HCT116 (cell line): ENCODE measurements around the gene VMAC. TPM values are rescaled to one million over a fixed set of nuclear protein-coding genes. Genes with fewer than 3 reads are reported as not detected.

Experiments
- ATAC-seq: fragments of 200-7000 bp; cut with Tn5 transposase; 2 replicates; pipeline ENCODE4 v1.9.1; 2020; ENCODE audit warnings: mild to moderate bottlenecking, moderate library complexity
- BruUV-seq: library from RNA; stranded (reverse); fragments of 400-500 nt; replicated peaks from 2 replicates; lab custom pipeline; 2021; lab: Mats Ljungman, UMichigan
- CTCF ChIA-PET: fragments of 300-600 bp; sonication (Branson Sonifier 250); formaldehyde crosslinking; loops from one replicate; lab custom pipeline; 2021; ENCODE audit warnings: antibody characterized with exemption; lab: Charles Lee
- POLR2A ChIA-PET: fragments of 300-600, 350-600 bp; sonication (Branson Sonifier 250); formaldehyde crosslinking; loops from one replicate; lab custom pipeline; 2021; ENCODE audit warnings: antibody characterized with exemption; lab: Charles Lee
- RAD21 ChIA-PET, 2 experiments: fragments of 300-600 bp; sonication (Branson Sonifier 250); formaldehyde crosslinking; loops; one replicate each; lab custom pipeline; 2023; ENCODE audit warnings: low total read pairs in 2 of 2; ENCODE audit not compliant: uncharacterized antibody in 2 of 2, unreplicated experiment in 2 of 2, low non-redundant PET in 1 of 2; lab: Charles Lee
- DNase-seq: peaks from one replicate; pipeline ENCODE4 v3.0.0-alpha.2; 2010; ENCODE audit warnings: low read depth, low spot score
- H2AFZ ChIP-seq: fragments of 200-600 bp; shearing (Covaris generic), sonication (generic); 2 replicates; pipeline ENCODE4 v1.6.1; 2017; ENCODE audit warnings: low read depth, mixed run types, mixed read lengths, antibody characterized with exemption, low read length; ENCODE audit not compliant: poor library complexity, severe bottlenecking
- H3K27ac ChIP-seq: 2 replicates; pipeline ENCODE4 v1.5.1; 2012; ENCODE audit warnings: low read depth, low read length
- H3K27me3 ChIP-seq: fragments of 200-600 bp; sonication (generic); 2 replicates; pipeline ENCODE4 v1.6.1; 2016; ENCODE audit warnings: mixed run types, low read length, mixed read lengths; ENCODE audit not compliant: insufficient read depth
- H3K36me3 ChIP-seq, 2 experiments: fragments of 200-500 bp in 1 of 2; fragments of 200-600 bp in 1 of 2; sonication (Bioruptor generic) in 1 of 2; sonication (generic) in 1 of 2; 2 replicates each; pipeline versions ENCODE4 v1.5.1 to v1.6.1; 2014 to 2016; ENCODE audit warnings: low read length in 2 of 2, inconsistent platforms in 1 of 2, mixed read lengths in 1 of 2, mixed run types in 1 of 2; ENCODE audit not compliant: insufficient read depth in 2 of 2, control insufficient read depth in 1 of 2
- H3K4me1 ChIP-seq, 2 experiments: fragments of 200-600 bp in 1 of 2; sonication (generic) in 1 of 2; 2 replicates each; pipeline versions ENCODE4 v1.5.1 to v1.6.1; 2012 to 2017; ENCODE audit warnings: low read length in 2 of 2, inconsistent platforms in 1 of 2, mild to moderate bottlenecking in 1 of 2, mixed read lengths in 1 of 2, mixed run types in 1 of 2, moderate library complexity in 1 of 2; ENCODE audit not compliant: insufficient read depth in 2 of 2, control insufficient read depth in 1 of 2
- H3K4me2 ChIP-seq: fragments of 200-600 bp; sonication (generic); 2 replicates; pipeline ENCODE4 v1.6.1; 2017; ENCODE audit warnings: mixed run types, low read length, mixed read lengths
- H3K4me3 ChIP-seq, 2 experiments: fragments of 200-600 bp in 1 of 2; sonication (generic) in 1 of 2; replicated peaks in 1 of 2; 2 replicates each; pipeline ENCODE4 v1.5.1; 2011 to 2016; ENCODE audit warnings: low read length in 2 of 2, control low read depth in 1 of 2, low read depth in 1 of 2, mild to moderate bottlenecking in 1 of 2, mixed read lengths in 1 of 2, mixed run types in 1 of 2
- H3K79me2 ChIP-seq: fragments of 200-600 bp; sonication (generic); 2 replicates; pipeline ENCODE4 v1.6.1; 2017; ENCODE audit warnings: mild to moderate bottlenecking, mixed run types, low read length, moderate library complexity, mixed read lengths; ENCODE audit not compliant: insufficient read depth
- H3K9ac ChIP-seq: fragments of 200-600 bp; sonication (generic); 2 replicates; pipeline ENCODE4 v1.6.1; 2016; ENCODE audit warnings: low read length, mixed read lengths
- H3K9me2 ChIP-seq: fragments of 200-600 bp; sonication (generic), shearing (Covaris generic); 2 replicates; pipeline ENCODE4 v1.6.1; 2017; ENCODE audit warnings: mixed run types, mild to moderate bottlenecking, moderate library complexity; ENCODE audit not compliant: insufficient read depth
- H3K9me3 ChIP-seq, 2 experiments: fragments of 200-500 bp in 1 of 2; fragments of 200-600 bp in 1 of 2; sonication (Bioruptor generic) in 1 of 2; sonication (generic) in 1 of 2; 2 replicates each; pipeline ENCODE4 v1.6.1; 2014 to 2017; ENCODE audit warnings: low read length in 2 of 2, mixed read lengths in 2 of 2, inconsistent platforms in 1 of 2, low read depth in 1 of 2, mild to moderate bottlenecking in 1 of 2, mixed run types in 1 of 2, moderate library complexity in 1 of 2; ENCODE audit not compliant: control insufficient read depth in 1 of 2, insufficient read depth in 1 of 2
- H4K20me1 ChIP-seq: fragments of 200-600 bp; sonication (generic), shearing (Covaris generic); 2 replicates; pipeline ENCODE4 v1.6.1; 2017; ENCODE audit warnings: mixed run types, mild to moderate bottlenecking, moderate library complexity; ENCODE audit not compliant: insufficient read depth
- CBX3 ChIP-seq: IDR thresholded peaks from 2 replicates; pipeline ENCODE4 v1.6.1; 2012; ENCODE audit warnings: low read depth
- CEBPB ChIP-seq: IDR thresholded peaks from 2 replicates; pipeline ENCODE4 v1.6.1; 2012; ENCODE audit warnings: low read depth
- CTCF ChIP-seq, 3 experiments: fragments of 200-600 bp in 1 of 3; sonication (generic) in 1 of 3; IDR thresholded peaks in 2 of 3; conservative IDR thresholded peaks in 1 of 3; 2 replicates each; pipeline ENCODE4 v1.5.1; 2012 to 2017; ENCODE audit warnings: low read depth in 2 of 3, low read length in 2 of 3, antibody characterized with exemption in 1 of 3, borderline replicate concordance in 1 of 3, control low read depth in 1 of 3, mild to moderate bottlenecking in 1 of 3, mixed read lengths in 1 of 3, mixed run types in 1 of 3, moderate library complexity in 1 of 3; ENCODE audit not compliant: insufficient read depth in 1 of 3
- EGR1 ChIP-seq: IDR thresholded peaks from 2 replicates; pipeline ENCODE4 v1.6.1; 2012; ENCODE audit warnings: low read depth
- ELF1 ChIP-seq: IDR thresholded peaks from 2 replicates; pipeline ENCODE4 v1.6.1; 2012; ENCODE audit warnings: low read depth, borderline replicate concordance
- EZH2 ChIP-seq: fragments of 200-600 bp; sonication (generic); IDR thresholded peaks from 2 replicates; pipeline ENCODE4 v1.6.1; 2017; ENCODE audit warnings: antibody characterized with exemption, mixed run types
- EZH2phosphoT487 ChIP-seq: fragments of 200-600 bp; IDR thresholded peaks from 2 replicates; pipeline ENCODE4 v1.6.1; 2018; ENCODE audit warnings: antibody characterized with exemption, borderline replicate concordance
- FOSL1 ChIP-seq: IDR thresholded peaks from 2 replicates; pipeline ENCODE4 v1.6.1; 2012; ENCODE audit warnings: low read depth
- JUND ChIP-seq: IDR thresholded peaks from 2 replicates; pipeline ENCODE4 v1.6.1; 2012
- POLR2AphosphoS5 ChIP-seq: IDR thresholded peaks from 2 replicates; pipeline ENCODE4 v1.6.1; 2011; ENCODE audit warnings: mild to moderate bottlenecking, low read depth, low read length, moderate library complexity
- SIN3A ChIP-seq: IDR thresholded peaks from 2 replicates; pipeline ENCODE4 v1.6.1; 2012; ENCODE audit warnings: low read depth
- SRF ChIP-seq: IDR thresholded peaks from 2 replicates; pipeline ENCODE4 v1.6.1; 2012; ENCODE audit warnings: low read depth
- ZBTB33 ChIP-seq: IDR thresholded peaks from 2 replicates; pipeline ENCODE4 v1.6.1; 2011; ENCODE audit warnings: mild to moderate bottlenecking, low read length, moderate library complexity; ENCODE audit not compliant: insufficient replicate concordance; ENCODE audit errors: extremely low read depth
- ZFX ChIP-seq: fragments of 450-650 bp; IDR thresholded peaks from 2 replicates; pipeline ENCODE4 v1.6.1; 2017
- ZNF274 ChIP-seq: fragments of 200-500 bp; sonication (Bioruptor generic); IDR thresholded peaks from 2 replicates; pipeline ENCODE4 v1.6.1; 2014; ENCODE audit warnings: mild to moderate bottlenecking, low read depth, low read length, inconsistent platforms
- intact Hi-C: fragments of 100-400 bp; cut with micrococcal nuclease; formaldehyde crosslinking; loops from 2 replicates; pipeline ENCODE4 v1.10.0; 2022
- total RNA-seq: library from RNA; stranded (reverse); gene quantifications from one replicate; pipeline ENCODE4 v1.2.1, GENCODE V29; 2021; ENCODE audit not compliant: unreplicated experiment

VMAC gene
- total RNA-seq, 1 experiment from 2014 or later, result 2.1 TPM

- no peak for TF ChIP-seq FOSL1
- TF ChIP-seq EZH2phosphoT487, result no peak
- no peak for TF ChIP-seq ZFX
- TF ChIP-seq ELF1, result no peak
Measured at GRCh38 chr19:5908773-5909442, 4.2 kb downstream of the VMAC start (continued).

- no peak overlapping the region for H3K4me2 ChIP-seq
- RAD21 ChIA-PET, result no interaction called here
- no peak overlapping the region for H2AFZ ChIP-seq
- TF ChIP-seq EZH2 (no peak), EGR1 (no peak), CEBPB (no peak), CTCF (IDR thresholded peaks at IDR 0.05 in 2 of 3, conservative IDR thresholded peaks at IDR 0.05 in 1 of 3; ENCODE audit: borderline replicate concordance in 1 of 3, insufficient read depth in 1 of 3, low read depth in 2 of 3, low read length in 2 of 3) (no peak), SIN3A (no peak), EZH2phosphoT487 (no peak), SRF (no peak), ZNF274 (no peak), JUND (no peak), CBX3 (no peak), ZBTB33 (no peak), POLR2AphosphoS5 (no peak)
- TF ChIP-seq, all 23 proteins: peak for 0
- Histone ChIP-seq H3K9me3 (no peaks in the 10 kb centered on the region), H3K27ac (no peak overlapping the region), H3K27me3 (no peaks in the 10 kb centered on the region), H3K4me1 (peaks cover 2 to 3% of the 10 kb centered on the region in 2 experiments; a peak in 2 of 4 replicates), H3K9ac (no peak overlapping the region), H3K9me2 (no peaks in the 10 kb centered on the region), H3K79me2 (no peaks in the 10 kb centered on the region), H3K36me3 (no peaks in the 10 kb centered on the region; a peak in 1 of 4 replicates), H4K20me1 (no peaks in the 10 kb centered on the region), H3K4me3 (no peak overlapping the region)
- ChIA-PET CTCF (no interaction called here), POLR2A (no interaction called here)
- ATAC-seq, result no peak
- no TSS peak for BruUV-seq
- intact Hi-C loops, result no loop called here
- DNase-seq, result no peak
Measured at GRCh38 chr19:5910638-5910907, 5.9 kb downstream of the VMAC start.
